Urinary bladder (tissue), 4 donors: Measurements from ENCODE around the gene PHF24. TPM values are rescaled to one million over a fixed set of nuclear protein-coding genes. Genes with fewer than 3 reads are reported as not detected.
"Not testable (repeated sequence)": the region's sequence is repeated elsewhere in the genome, so short reads cannot be mapped to it uniquely, and the experiment has no call there.

Experiments
- DNase-seq: peaks from one replicate; pipeline ENCODE4 v3.0.0-alpha.2; 2015; ENCODE audit errors: extremely low spot score
- H3K27ac ChIP-seq: one replicate; pipeline ENCODE4 v1.5.1; 2013; ENCODE audit warnings: low read depth, mild to moderate bottlenecking, moderate library complexity
- H3K36me3 ChIP-seq: one replicate; pipeline ENCODE4 v1.6.1; 2013; ENCODE audit warnings: mild to moderate bottlenecking, moderate library complexity; ENCODE audit not compliant: insufficient read depth
- H3K4me1 ChIP-seq: one replicate; pipeline ENCODE4 v1.6.1; 2013; ENCODE audit warnings: mild to moderate bottlenecking, moderate library complexity; ENCODE audit not compliant: insufficient read depth
- H3K4me3 ChIP-seq: one replicate; pipeline ENCODE4 v1.5.1; 2013; ENCODE audit warnings: low read depth, low read length
- WGBS: extraction: QIAGEN DNeasy Blood & Tissue Kit; methylation state at CpG from one replicate; pipeline ENCODE4 v1.1.7; 2013; 5-methylcytosine and 5-hydroxymethylcytosine counted together
- polyA plus RNA-seq: library from polyadenylated mRNA; stranded (reverse); fragments of 200-250 nt; gene quantifications from one replicate; pipeline ENCODE4 v1.2.3, GENCODE V29; 2013
- total RNA-seq: library from RNA; depleted of rRNA; stranded (reverse); fragments of >200 nt; gene quantifications from one replicate; pipeline ENCODE4 v1.2.3, GENCODE V29; 2014
- donor health status: healthy with polysubstance abuse.
- donor health status: healthy.

Gene PHF24
- 0.69 TPM for total RNA-seq
- polyA plus RNA-seq = 0.18 TPM

DNA sequence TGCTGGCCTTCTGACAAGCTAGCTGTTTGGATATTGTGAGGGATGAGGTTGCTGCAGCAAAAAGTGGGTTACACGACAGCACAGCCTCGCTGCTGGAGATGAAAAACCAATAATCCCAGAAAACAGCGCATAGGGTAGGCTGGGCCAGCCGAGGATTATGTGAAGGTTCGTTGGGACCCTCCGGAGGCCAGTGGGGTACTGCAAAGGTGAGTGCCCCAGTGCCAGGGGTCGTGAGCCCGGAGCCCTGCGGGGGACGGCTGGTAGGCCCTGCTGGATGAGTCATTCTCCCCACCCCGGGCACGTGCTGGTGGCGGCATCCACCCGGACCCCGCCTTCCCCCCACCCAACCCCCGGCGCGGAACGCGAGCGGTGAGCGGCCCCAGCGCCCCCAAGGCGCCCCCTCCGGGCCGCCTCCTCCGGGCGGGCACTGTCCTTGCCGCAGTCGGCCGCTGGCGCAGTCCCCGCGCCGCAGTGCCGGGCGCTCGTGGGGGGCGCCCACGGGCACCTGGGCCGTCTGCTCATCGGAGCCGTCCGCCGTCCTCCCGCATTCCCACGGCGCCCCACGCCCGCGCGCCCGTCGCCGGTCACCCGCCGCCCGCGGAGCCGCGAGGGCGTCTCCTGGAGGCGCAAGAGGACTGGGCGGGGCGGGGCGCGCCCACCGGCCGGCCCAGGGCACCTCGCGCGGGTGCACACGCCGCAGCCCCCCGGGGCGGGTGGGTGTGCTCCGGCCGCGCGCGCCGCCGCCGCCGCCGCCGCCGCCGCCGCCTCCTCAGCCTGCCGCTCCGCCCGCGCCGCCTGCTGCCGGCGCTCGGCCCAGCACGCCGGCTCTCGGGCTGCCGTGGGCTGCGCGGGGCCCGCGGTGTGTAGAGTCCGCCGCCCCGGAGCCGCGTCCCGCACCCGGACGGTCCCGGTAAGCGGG, at the start of gene PHF24:
Gene PHF24 (plus strand): TSS at position 794 of the 919 bp plus-strand sequence. CDS start 13,014 bp downstream, outside the sequence.
- Histone ChIP-seq H3K36me3 (no peaks in the 10 kb centered on the region), H3K4me3 (peak within 1 kb of the TSS; percentile 68), H3K27ac (no peak within 1 kb of the TSS), H3K4me1 (peaks cover 1% of the 10 kb centered on the region)
- no peak for DNase-seq
- WGBS = under 1% methylated on average over 95 of the region's 116 CpGs

DNA sequence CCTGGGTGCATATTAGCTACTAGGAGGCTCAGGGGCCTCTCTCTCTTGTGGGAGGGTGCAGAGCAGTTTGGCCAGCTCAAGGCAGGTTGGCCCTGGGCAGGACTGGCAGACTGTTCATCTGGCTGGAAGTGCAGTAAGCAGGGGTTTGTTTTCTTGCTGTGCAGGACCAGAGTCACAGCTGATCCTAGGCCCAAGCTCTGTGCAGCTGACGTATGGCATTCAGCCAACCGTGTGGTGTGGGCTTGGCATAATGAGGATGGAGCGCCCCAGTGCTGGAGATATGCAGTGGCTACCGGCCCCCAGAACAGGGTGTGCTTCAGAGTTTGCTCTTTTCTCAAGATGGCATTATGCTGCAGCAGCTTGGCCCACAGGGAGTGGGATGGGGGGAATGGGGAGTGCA, 31.0 kb upstream of the PHF24 start:
- Histone ChIP-seq H3K36me3 (no peaks in the 10 kb centered on the region), H3K4me1 (no peaks in the 10 kb centered on the region), H3K27ac (no peak overlapping the region), H3K4me3 (no peak overlapping the region)
- WGBS = 68% methylated on average over 4 of the region's 4 CpGs
- DNase-seq = no peak

DNA sequence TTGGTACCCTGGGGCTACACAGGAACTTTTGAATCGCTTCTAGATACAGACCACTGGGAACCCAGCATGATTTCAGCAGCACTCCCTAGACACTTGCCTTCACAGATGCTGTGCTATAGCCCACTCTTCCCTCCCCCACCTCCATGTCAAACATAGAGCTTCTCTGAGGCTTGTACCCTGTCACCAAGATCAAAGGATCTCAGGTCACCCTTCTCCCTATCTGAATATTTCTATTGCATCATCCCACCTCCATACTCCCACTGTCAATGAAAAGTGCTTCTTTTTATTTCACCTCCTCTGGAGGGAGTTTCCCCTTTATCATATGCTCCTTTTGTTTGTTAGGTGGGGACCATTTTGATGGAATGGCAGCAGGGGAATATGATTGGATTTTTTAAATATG, 29.2 kb upstream of the PHF24 start:
- Histone ChIP-seq H3K4me1 (no peaks in the 10 kb centered on the region), H3K27ac (no peak overlapping the region), H3K4me3 (no peak overlapping the region), H3K36me3 (no peaks in the 10 kb centered on the region)
- DNase-seq = no peak
- WGBS = 94% methylated on average over 1 of the region's 1 CpG

- 31% methylated on average over 7 of the region's 7 CpGs for WGBS
- Histone ChIP-seq H3K27ac (no peak overlapping the region), H3K4me1 (no peaks in the 10 kb centered on the region), H3K4me3 (no peak overlapping the region), H3K36me3 (no peaks in the 10 kb centered on the region)
- DNase-seq = no peak
Measured at GRCh38 chr9:34929506-34930102, 28.5 kb upstream of the PHF24 start.

GRCh38 chr9:34939989-34940388, 18.1 kb upstream of the PHF24 start:
- H3K27ac ChIP-seq, H3K4me1 ChIP-seq, DNase-seq, H3K36me3 ChIP-seq, H3K4me3 ChIP-seq: not testable (repeated sequence)

DNA sequence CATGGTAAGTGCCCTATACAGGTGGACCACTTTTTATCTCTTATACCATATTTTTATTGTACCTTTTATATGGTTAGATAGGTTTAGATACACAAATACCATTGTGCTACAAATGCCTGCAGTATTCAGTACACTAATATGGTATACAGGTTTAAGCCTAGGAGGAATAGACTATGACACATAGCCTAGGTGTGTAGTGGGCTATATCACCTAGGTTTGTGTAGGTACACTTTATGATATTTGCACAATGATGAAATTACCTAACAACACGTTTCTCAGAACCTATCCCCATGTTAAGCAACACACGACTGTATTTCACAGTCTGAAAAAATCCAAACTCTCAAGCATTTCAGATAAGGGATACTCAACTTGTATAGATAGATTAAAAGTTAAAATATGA, 9.6 kb upstream of the PHF24 start:
- H3K36me3 ChIP-seq = no peaks in the 10 kb centered on the region
- H3K4me1 ChIP-seq = no peaks in the 10 kb centered on the region
- H3K27ac ChIP-seq = no peak overlapping the region
- H3K4me3 ChIP-seq = no peak overlapping the region
- DNase-seq = no peak
- WGBS = 75% methylated on average over 2 of the region's 2 CpGs

GRCh38 chr9:34954225-34954624, 3.9 kb upstream of the PHF24 start:
- DNase-seq = no peak
- WGBS = 86% methylated on average over 2 of the region's 2 CpGs
- H3K27ac ChIP-seq = no peak overlapping the region

DNA sequence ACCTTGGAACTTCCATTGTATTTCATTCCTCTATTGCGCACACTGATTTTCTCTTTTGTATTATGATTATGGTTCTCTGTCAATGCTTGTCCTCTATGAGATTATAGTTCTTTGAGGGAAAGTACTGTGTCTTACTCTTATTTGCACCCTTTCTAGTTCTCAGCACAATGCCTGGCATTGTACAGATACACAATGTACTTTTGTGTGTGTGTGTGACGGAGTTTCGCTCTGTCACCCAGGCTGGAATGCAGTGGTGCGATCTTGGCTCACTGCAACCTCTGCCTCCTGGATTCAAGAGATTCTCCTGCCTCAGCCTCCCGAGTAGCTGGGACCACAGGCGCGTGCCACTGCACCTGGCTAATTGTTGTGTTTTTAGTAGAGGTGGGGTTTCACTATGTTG, 2.0 kb upstream of the PHF24 start:
- WGBS = 86% methylated on average over 7 of the region's 7 CpGs
- not testable (repeated sequence) for DNase-seq, H3K4me3 ChIP-seq

More at GRCh38 chr9:34954225-34954624, 3.9 kb upstream of the PHF24 start:
- no peaks in the 10 kb centered on the region for H3K36me3 ChIP-seq
- no peak overlapping the region for H3K4me3 ChIP-seq
- H3K4me1 ChIP-seq = peaks cover 1% of the 10 kb centered on the region

GRCh38 chr9:34956648-34957047, 1.4 kb upstream of the PHF24 start:
- H3K4me1 ChIP-seq = peaks cover 1% of the 10 kb centered on the region
- H3K4me3 ChIP-seq = no peak overlapping the region
- DNase-seq = no peak
- 85% methylated on average over 4 of the region's 4 CpGs for WGBS
- H3K27ac ChIP-seq = no peak overlapping the region
- no peaks in the 10 kb centered on the region for H3K36me3 ChIP-seq

More for the DNA sequence above, 2.0 kb upstream of the PHF24 start:
- H3K36me3 ChIP-seq, H3K27ac ChIP-seq, H3K4me1 ChIP-seq: not testable (repeated sequence)

DNA sequence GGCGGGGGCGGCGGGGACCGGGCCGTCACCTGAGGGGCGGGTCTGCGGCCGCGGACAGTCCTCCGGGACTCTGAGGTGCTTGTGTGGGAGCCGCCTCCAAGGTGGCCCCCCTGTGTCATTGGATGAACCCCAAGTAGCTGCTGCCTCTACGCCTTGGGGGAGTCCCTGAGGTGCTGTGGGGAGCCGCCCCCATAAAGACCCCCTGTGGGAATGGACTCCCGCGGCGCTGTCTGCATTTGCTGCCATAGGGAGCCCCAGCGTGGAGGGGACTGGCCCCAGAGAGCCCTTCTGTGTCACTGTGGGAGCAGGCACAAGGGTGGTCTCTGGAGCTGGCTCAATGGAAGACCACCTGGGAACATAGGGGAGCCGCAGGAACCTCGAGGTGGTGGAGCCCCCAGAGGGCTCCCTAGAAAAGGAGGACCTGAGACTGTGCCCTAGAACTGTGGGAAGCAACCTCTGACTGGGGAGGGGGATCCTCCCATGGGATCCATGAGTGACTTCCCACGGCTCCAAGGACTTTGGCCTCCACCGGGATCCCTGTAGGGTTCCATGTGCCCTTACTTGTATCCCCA, 412 bp downstream of the PHF24 start:
- Histone ChIP-seq H3K4me3 (peak overlapping the region; percentile 68), H3K36me3 (no peaks in the 10 kb centered on the region), H3K27ac (no peak overlapping the region), H3K4me1 (peaks cover 1% of the 10 kb centered on the region)
- WGBS = 12% methylated on average over 21 of the region's 21 CpGs
- no peak for DNase-seq

DNA sequence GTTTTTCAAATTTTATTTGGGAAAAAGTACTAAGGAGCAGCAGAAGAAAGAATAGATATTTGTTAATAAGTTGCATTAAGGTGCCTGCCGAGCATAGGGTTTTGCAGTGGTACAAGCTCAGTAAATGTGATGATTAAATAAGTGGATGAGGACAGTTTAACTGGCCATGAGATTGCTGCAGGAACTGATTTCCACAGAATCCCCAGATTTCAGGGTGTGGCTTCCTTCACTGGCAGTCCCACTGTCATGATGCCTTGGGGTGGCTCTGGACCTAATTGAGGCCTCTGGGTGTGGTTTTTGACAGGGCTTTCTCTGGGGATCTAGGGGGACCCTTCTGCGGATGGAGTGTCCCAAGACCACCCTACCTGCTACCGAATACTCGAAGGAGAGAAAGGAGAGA, 1.4 kb downstream of the PHF24 start:
- H3K4me1 ChIP-seq = no peaks in the 10 kb centered on the region

DNA sequence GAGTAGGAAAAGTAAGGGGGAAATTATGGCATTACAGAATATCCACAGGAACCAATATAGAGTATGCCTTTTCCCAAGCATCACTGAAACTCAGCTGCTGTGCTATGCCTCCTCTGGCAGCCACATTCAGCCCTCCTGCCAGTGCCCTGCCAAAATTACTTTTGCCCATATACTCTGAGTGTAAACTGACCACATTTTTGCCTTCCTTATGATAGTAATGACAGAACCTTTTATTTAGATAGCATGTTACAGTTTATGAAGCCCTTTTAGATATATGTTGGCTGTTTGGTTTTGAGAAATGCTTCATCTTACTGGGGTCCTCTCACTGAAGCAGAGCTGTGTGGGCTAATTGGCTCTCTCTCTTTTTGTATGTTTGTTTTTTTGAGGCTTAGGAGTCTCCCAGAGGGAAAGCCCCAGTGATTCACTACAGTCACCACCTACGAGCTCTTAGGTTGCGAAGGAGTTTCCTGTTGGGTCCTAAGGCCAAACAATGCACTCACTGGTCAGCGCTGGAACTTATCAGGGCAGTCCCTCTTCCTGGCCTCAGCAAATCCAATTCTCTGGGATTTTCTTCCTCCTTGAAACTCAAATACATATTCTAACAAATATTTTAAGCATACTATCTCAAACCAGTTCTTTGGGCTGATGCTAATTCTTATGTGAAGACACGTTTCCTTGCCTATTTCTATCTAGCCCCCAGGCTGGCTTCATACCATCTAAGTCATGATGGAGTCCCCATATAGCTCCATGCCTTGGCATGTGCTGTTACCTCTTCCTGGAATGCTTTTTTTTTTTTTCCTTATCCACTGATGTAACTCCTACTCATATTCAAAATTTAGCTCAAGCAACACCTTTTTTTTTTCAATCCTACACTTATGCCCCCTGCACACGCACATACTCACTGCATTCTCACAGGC, 3.7 kb downstream of the PHF24 start:
- 55% methylated on average over 5 of the region's 5 CpGs for WGBS
- H3K36me3 ChIP-seq = no peaks in the 10 kb centered on the region
- no peak overlapping the region for H3K27ac ChIP-seq
- H3K4me3 ChIP-seq = no peak overlapping the region
- no peaks in the 10 kb centered on the region for H3K4me1 ChIP-seq
- no peak for DNase-seq

More for the DNA sequence above, 1.4 kb downstream of the PHF24 start:
- Histone ChIP-seq H3K4me3 (no peak overlapping the region), H3K27ac (no peak overlapping the region), H3K36me3 (no peaks in the 10 kb centered on the region)
- 88% methylated on average over 4 of the region's 4 CpGs for WGBS
- no peak for DNase-seq

GRCh38 chr9:34962546-34962945, 4.5 kb downstream of the PHF24 start:
- 93% methylated on average over 3 of the region's 3 CpGs for WGBS
- H3K36me3 ChIP-seq = no peaks in the 10 kb centered on the region
- H3K4me1 ChIP-seq = no peaks in the 10 kb centered on the region
- no peak overlapping the region for H3K4me3 ChIP-seq
- H3K27ac ChIP-seq = no peak overlapping the region
- no peak for DNase-seq
